ENCODE data around the gene HIGD2B. TPM values are rescaled to one million over a fixed set of nuclear protein-coding genes. Genes with fewer than 3 reads are reported as not detected.
A peak's percentile ranks its signal among the peaks of the same experiment; 100 is the strongest.

HIGD2B gene
- total and polyA plus RNA-seq, 2 of the 13 experiments (the other 11 are each of a cell fraction or from before 2014, with no cell fraction given): not detected

- no peak for TF ChIP-seq ZNF205 (CRISPR knock-in tag; IDR thresholded peaks at IDR 0.05)
- no peak; the same call in 1 of the 2 replicates for TF ChIP-seq ZSCAN21 (CRISPR knock-in tag; IDR thresholded peaks at IDR 0.05; ENCODE audit: borderline replicate concordance)
- peak; percentile 78 for TF ChIP-seq RBFOX2 (IDR thresholded peaks at IDR 0.05; ENCODE audit: low read depth, low read length)
- peak; percentile 45; the same call in 1 of the 2 replicates for TF ChIP-seq NFKB2 (CRISPR knock-in tag; IDR thresholded peaks at IDR 0.05; ENCODE audit: borderline replicate concordance)
- TF ChIP-seq ZNF282 (IDR thresholded peaks at IDR 0.05; ENCODE audit: partially characterized antibody): no peak
Measured at GRCh38 chr15:72685925-72686794, at the start of gene HIGD2B, which contains the start of gene BBS4 (continued).

- ChIA-PET POLR2A (no interaction called here), CTCF (ENCODE audit: low intra/inter-chr PET ratio, low total read pairs) (no interaction called here)
- no peak for DNase-seq (ENCODE audit: low spot score)
- WGBS (ENCODE audit: low lambda C conversion rate): 94% methylated on average over 2 of the region's 2 CpGs
- Histone ChIP-seq H4K20me1 (ENCODE audit: insufficient read depth, low read length) (no peaks in the 10 kb centered on the region), H3K4me2 (ENCODE audit: low read depth, low read length) (no peak overlapping the region), H3K27me3 (ENCODE audit: control insufficient read depth in 1 of 2, insufficient read depth in 2 of 2, low read length in 2 of 2) (no peaks in the 10 kb centered on the region), H3K9ac (ENCODE audit: insufficient read depth, low read depth, low read length) (no peak overlapping the region), H3K9me3 (ENCODE audit: low read length) (no peaks in the 10 kb centered on the region), H3K36me3 (replicated peaks in 1 of 2; ENCODE audit: control insufficient read depth in 1 of 2, insufficient read depth in 2 of 2, low read length in 2 of 2) (peaks cover 11 to 47% of the 10 kb centered on the region in 2 experiments), H3K27ac (ENCODE audit: extremely low read length, insufficient read depth, low read length) (no peak overlapping the region), H3K4me1 (ENCODE audit: insufficient read depth, low read length) (no peaks in the 10 kb centered on the region), H3K4me3 (replicated peaks in 1 of 3; ENCODE audit: insufficient read depth in 1 of 3, low read depth in 2 of 3, low read length in 3 of 3) (no peak overlapping the region), H2AFZ (ENCODE audit: low read length) (no peak overlapping the region), H3K79me2 (ENCODE audit: insufficient read depth, low read length) (no peaks in the 10 kb centered on the region)
- intact Hi-C loops (cut with micrococcal nuclease; ENCODE audit: unreplicated experiment): no loop called here
- BruUV-seq (replicated peaks): no TSS peak
- no peak for FAIRE-seq
- ATAC-seq: no peak
- in situ Hi-C loops (cut with HindIII; ENCODE audit: extremely low pct_ligation_motif_present, low pct_unique_long_range_greater_than_20kb): no loop called here
- TF ChIP-seq ZNF740 (CRISPR knock-in tag; IDR thresholded peaks at IDR 0.05) (no peak), GABPB1 (CRISPR knock-in tag; IDR thresholded peaks at IDR 0.05) (no peak), MAX (IDR thresholded peaks at IDR 0.05) (no peak), RERE (CRISPR knock-in tag; IDR thresholded peaks at IDR 0.05; ENCODE audit: low read depth) (no peak), YEATS2 (CRISPR knock-in tag; IDR thresholded peaks at IDR 0.05; ENCODE audit: borderline replicate concordance) (no peak), ZBTB7B (CRISPR knock-in tag; IDR thresholded peaks at IDR 0.05) (no peak), ZNF263 (CRISPR knock-in tag; IDR thresholded peaks at IDR 0.05) (no peak), ZNF232 (CRISPR knock-in tag; IDR thresholded peaks at IDR 0.05; ENCODE audit: borderline replicate concordance) (no peak), SRSF4 (IDR thresholded peaks at IDR 0.05; ENCODE audit: low read depth, low read length, poor library complexity, severe bottlenecking) (no peak)
Measured at GRCh38 chr15:72735111-72735510, 49.1 kb upstream of the HIGD2B start.
